K562 (cell line): ENCODE results near the gene ASIC3. TPM values are rescaled to one million over a fixed set of nuclear protein-coding genes. Genes with fewer than 3 reads are reported as not detected.

Source experiments
- BCLAF1 ChIP-seq, 2 experiments: fragments of 450-650 bp in 1 of 2; IDR thresholded peaks; 2 replicates each; pipeline ENCODE4 v1.6.1; 2011 to 2017; ENCODE audit warnings: low read depth in 2 of 2, antibody characterized with exemption in 1 of 2, borderline replicate concordance in 1 of 2, low read length in 1 of 2, mild to moderate bottlenecking in 1 of 2, mixed read lengths in 1 of 2; ENCODE audit not compliant: control insufficient read depth in 1 of 2
- CBFA2T2 ChIP-seq: fragments of 450-650 bp; conservative IDR thresholded peaks from 2 replicates; pipeline ENCODE4 v1.6.1; 2017; ENCODE audit warnings: mild to moderate bottlenecking
- EP400 ChIP-seq: fragments of 450-650 bp; IDR thresholded peaks from 2 replicates; pipeline ENCODE4 v1.6.1; 2017; ENCODE audit warnings: antibody characterized with exemption, mild to moderate bottlenecking, moderate library complexity
- MCM3 ChIP-seq: fragments of 450-650 bp; IDR thresholded peaks from 2 replicates; pipeline ENCODE4 v1.6.1; 2016
- TCF3 ChIP-seq: sonication (generic); formaldehyde crosslinking; IDR thresholded peaks from 2 replicates; pipeline ENCODE4 v1.4.0; 2020; ENCODE audit warnings: mild to moderate bottlenecking, missing genetic modification reagents
- ZBTB8A ChIP-seq: fragments of 450-650 bp; IDR thresholded peaks from 2 replicates; pipeline ENCODE4 v1.6.1; 2018; ENCODE audit warnings: mild to moderate bottlenecking, moderate library complexity; ENCODE audit not compliant: partially characterized antibody
- ZBTB9 ChIP-seq: fragments of 450-650 bp; formaldehyde crosslinking; IDR thresholded peaks from 2 replicates; pipeline ENCODE4 v1.4.0; 2020; ENCODE audit warnings: mild to moderate bottlenecking, moderate library complexity
- ZNF143 ChIP-seq: sonication (generic); formaldehyde crosslinking; IDR thresholded peaks from 2 replicates; pipeline ENCODE4 v1.9.0; 2022; ENCODE audit warnings: mild to moderate bottlenecking, missing genetic modification reagents
- ZNF274 ChIP-seq: IDR thresholded peaks from 2 replicates; pipeline ENCODE4 v1.6.1; 2011; ENCODE audit warnings: low read depth, mild to moderate bottlenecking, low read length, moderate library complexity, borderline replicate concordance
- ZNF766 ChIP-seq: fragments of 200-800 bp; sonication (Bioruptor generic); conservative IDR thresholded peaks from 2 replicates; pipeline ENCODE4 v1.6.1; 2016; ENCODE audit warnings: missing genetic modification characterization, missing compliant biosample characterization
- polyA plus RNA-seq, 8 experiments: library from polyadenylated mRNA; depleted of rRNA in 4 of 8; stranded (reverse) in 5 of 8; unstranded in 3 of 8; fragments of >200 nt; fragmentation: Nextera tagmentation in 2 of 8; fragmentation: Illumina TruSeq in 1 of 8; extraction: Ambion mirVana in 2 of 8; extraction: Trizol in 1 of 8; gene quantifications; 2 replicates each; pipeline versions ENCODE4 v1.2.1 to v1.2.3, GENCODE V29; 2011 to 2014; ENCODE audit warnings: inconsistent platforms in 1 of 8, missing spikeins in 1 of 8
- total RNA-seq, 7 experiments: library from RNA; depleted of rRNA in 6 of 7; stranded (reverse); fragments of >200 nt in 6 of 7; fragmentation: Illumina TruSeq in 2 of 7; extraction: Trizol in 2 of 7; gene quantifications; 2 replicates each; pipeline versions ENCODE4 v1.2.1 to v1.2.3, GENCODE V29; 2011 to 2021; ENCODE audit warnings: low replicate concordance in 1 of 7
- TF ChIP-seq, protein P1 (sequence below): IDR thresholded peaks from 3 replicates; pipeline ENCODE4 v1.6.1; 2011; ENCODE audit warnings: borderline replicate concordance, mild to moderate bottlenecking, moderate library complexity; ENCODE audit not compliant: insufficient read length; ENCODE audit errors: extremely low read depth
- TF ChIP-seq, protein P2 (sequence below): fragments of 250-450 bp; sonication (Bioruptor Pico); IDR thresholded peaks from 2 replicates; pipeline ENCODE4 v1.5.0; 2022; ENCODE audit warnings: mild to moderate bottlenecking
- TF ChIP-seq, protein P3 (sequence below): sonication (generic); formaldehyde crosslinking; IDR thresholded peaks from 2 replicates; pipeline ENCODE4 v1.8.1; 2023; ENCODE audit warnings: mild to moderate bottlenecking, missing genetic modification reagents
- TF ChIP-seq, protein P4 (sequence below): sonication (generic); formaldehyde crosslinking; IDR thresholded peaks from 2 replicates; pipeline ENCODE4 v1.9.0; 2022; ENCODE audit warnings: mild to moderate bottlenecking, missing genetic modification reagents

ASIC3 gene
- total and polyA plus RNA-seq, 9 of the 15 experiments (the other 6 are each of a cell fraction or from before 2014, with no cell fraction given): 0.11 to 5.0 (median 0.87) TPM

DNA sequence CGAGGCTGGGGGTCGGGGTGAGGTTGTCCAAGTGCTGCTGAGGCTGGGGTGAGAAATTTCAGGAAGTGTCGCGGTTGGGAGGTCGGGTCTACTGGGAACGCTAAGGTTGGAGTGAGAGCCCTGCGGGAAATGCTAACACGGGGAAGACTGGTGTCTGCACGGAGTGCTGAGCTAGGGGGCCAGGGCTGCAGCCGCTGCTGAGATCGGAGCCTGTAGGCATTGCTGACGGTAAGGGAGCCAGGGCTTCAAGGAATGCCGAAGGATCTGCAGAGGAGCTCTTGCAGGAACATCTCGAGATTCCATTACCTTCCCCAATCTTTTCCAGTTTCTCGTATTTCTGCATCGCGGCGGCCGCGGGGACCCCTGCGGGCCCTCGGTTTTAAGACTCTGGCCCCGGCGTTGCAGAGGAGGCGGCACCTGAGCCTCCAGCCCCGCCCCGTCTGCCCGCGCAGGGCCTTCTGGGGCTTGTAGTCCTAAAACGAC lies 9.2 kb downstream of the ASIC3 start, which contains the start of gene CDK5 (continued):
- TF ChIP-seq BCLAF1 (IDR thresholded peaks at IDR 0.05; ENCODE audit: borderline replicate concordance in 1 of 2, control insufficient read depth in 1 of 2, low read depth in 2 of 2, low read length in 1 of 2) (no peak), ZBTB9 (CRISPR knock-in tag) (no peak), CBFA2T2 (no peak), TCF3 (no peak; the same call in 1 of the 2 replicates), MCM3 (no peak), ZNF274 (no peak), ZNF143 (CRISPR knock-in tag) (no peak), ZBTB8A (no peak), ZNF766 (CRISPR knock-in tag) (no peak), EP400 (no peak)
- TF ChIP-seq, protein P1, sequence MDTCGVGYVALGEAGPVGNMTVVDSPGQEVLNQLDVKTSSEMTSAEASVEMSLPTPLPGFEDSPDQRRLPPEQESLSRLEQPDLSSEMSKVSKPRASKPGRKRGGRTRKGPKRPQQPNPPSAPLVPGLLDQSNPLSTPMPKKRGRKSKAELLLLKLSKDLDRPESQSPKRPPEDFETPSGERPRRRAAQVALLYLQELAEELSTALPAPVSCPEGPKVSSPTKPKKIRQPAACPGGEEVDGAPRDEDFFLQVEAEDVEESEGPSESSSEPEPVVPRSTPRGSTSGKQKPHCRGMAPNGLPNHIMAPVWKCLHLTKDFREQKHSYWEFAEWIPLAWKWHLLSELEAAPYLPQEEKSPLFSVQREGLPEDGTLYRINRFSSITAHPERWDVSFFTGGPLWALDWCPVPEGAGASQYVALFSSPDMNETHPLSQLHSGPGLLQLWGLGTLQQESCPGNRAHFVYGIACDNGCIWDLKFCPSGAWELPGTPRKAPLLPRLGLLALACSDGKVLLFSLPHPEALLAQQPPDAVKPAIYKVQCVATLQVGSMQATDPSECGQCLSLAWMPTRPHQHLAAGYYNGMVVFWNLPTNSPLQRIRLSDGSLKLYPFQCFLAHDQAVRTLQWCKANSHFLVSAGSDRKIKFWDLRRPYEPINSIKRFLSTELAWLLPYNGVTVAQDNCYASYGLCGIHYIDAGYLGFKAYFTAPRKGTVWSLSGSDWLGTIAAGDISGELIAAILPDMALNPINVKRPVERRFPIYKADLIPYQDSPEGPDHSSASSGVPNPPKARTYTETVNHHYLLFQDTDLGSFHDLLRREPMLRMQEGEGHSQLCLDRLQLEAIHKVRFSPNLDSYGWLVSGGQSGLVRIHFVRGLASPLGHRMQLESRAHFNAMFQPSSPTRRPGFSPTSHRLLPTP: no peak
- TF ChIP-seq, protein P2, sequence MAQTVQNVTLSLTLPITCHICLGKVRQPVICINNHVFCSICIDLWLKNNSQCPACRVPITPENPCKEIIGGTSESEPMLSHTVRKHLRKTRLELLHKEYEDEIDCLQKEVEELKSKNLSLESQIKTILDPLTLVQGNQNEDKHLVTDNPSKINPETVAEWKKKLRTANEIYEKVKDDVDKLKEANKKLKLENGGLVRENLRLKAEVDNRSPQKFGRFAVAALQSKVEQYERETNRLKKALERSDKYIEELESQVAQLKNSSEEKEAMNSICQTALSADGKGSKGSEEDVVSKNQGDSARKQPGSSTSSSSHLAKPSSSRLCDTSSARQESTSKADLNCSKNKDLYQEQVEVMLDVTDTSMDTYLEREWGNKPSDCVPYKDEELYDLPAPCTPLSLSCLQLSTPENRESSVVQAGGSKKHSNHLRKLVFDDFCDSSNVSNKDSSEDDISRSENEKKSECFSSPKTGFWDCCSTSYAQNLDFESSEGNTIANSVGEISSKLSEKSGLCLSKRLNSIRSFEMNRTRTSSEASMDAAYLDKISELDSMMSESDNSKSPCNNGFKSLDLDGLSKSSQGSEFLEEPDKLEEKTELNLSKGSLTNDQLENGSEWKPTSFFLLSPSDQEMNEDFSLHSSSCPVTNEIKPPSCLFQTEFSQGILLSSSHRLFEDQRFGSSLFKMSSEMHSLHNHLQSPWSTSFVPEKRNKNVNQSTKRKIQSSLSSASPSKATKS (CRISPR knock-in tag): no peak
- TF ChIP-seq, protein P3, sequence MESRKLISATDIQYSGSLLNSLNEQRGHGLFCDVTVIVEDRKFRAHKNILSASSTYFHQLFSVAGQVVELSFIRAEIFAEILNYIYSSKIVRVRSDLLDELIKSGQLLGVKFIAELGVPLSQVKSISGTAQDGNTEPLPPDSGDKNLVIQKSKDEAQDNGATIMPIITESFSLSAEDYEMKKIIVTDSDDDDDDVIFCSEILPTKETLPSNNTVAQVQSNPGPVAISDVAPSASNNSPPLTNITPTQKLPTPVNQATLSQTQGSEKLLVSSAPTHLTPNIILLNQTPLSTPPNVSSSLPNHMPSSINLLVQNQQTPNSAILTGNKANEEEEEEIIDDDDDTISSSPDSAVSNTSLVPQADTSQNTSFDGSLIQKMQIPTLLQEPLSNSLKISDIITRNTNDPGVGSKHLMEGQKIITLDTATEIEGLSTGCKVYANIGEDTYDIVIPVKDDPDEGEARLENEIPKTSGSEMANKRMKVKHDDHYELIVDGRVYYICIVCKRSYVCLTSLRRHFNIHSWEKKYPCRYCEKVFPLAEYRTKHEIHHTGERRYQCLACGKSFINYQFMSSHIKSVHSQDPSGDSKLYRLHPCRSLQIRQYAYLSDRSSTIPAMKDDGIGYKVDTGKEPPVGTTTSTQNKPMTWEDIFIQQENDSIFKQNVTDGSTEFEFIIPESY (CRISPR knock-in tag): no peak
- TF ChIP-seq, protein P4, sequence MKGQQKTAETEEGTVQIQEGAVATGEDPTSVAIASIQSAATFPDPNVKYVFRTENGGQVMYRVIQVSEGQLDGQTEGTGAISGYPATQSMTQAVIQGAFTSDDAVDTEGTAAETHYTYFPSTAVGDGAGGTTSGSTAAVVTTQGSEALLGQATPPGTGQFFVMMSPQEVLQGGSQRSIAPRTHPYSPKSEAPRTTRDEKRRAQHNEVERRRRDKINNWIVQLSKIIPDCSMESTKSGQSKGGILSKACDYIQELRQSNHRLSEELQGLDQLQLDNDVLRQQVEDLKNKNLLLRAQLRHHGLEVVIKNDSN (CRISPR knock-in tag): 0 out of 2 replicates have a peak, but pooled peaks have one; percentile 4
